ENCODE data around the gene RBBP8NL. TPM values are rescaled to one million over a fixed set of nuclear protein-coding genes. Genes with fewer than 3 reads are reported as not detected.

Gene RBBP8NL
- total and polyA plus RNA-seq, 9 of the 15 experiments (the other 6 are each of a cell fraction or from before 2014, with no cell fraction given) = not detected

DNA sequence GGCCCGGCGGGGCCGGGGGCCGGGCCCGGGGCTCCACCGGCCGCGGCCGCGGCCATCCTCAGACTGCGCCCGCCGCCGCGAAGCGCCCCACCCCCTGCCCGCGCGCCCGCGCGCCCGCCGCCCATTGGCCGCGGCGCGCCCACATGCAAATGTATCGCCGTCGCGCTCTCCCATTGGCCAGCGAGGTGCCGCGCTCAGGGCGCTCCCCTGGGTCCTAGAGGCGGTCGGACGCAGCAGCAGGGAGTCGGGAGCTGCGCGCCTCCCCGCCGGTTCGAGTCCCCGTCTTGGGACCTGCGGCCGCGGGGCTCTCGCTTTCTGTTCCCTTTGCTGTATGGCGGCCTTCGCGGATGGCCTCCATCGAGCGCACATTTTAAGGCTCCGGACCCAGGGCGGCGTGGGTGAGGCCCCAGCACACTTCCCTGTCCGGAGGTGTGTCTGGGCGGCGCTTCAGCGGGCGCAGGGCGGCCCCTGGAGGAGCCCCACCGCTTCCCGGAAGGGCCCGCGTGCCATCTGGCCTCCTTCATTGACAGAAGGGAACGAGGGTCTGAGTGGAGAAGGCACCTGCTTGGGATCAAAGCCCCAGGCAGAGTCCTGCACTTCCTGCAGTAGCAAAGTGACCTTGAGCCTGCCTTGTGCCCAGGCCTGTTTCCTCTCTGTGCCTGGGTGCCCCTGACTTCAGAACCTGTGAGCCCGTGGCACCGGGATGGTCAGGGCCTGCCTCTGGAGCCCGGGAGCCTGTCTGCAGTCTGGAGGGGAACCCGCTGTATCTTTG is 19.9 kb downstream of the RBBP8NL start, which contains the start of gene CABLES2 (continued):
- TF ChIP-seq MYNN (IDR thresholded peaks at IDR 0.05) (no peak), MYNN (CRISPR knock-in tag; IDR thresholded peaks at IDR 0.05) (no peak), EP300 (IDR thresholded peaks at IDR 0.05; ENCODE audit: low read length) (no peak), PURB (CRISPR knock-in tag; IDR thresholded peaks at IDR 0.05; ENCODE audit: low read depth) (no peak), NFRKB (IDR thresholded peaks at IDR 0.05; ENCODE audit: low read depth) (no peak), NR1H2 (CRISPR knock-in tag; IDR thresholded peaks at IDR 0.05) (no peak), TOE1 (IDR thresholded peaks at IDR 0.05; ENCODE audit: borderline replicate concordance) (peak; percentile 97), TOE1 (CRISPR knock-in tag; IDR thresholded peaks at IDR 0.05; ENCODE audit: borderline replicate concordance, low read depth) (no peak), SP1 (CRISPR knock-in tag; IDR thresholded peaks at IDR 0.05) (peak; percentile 85), CREBBP (IDR thresholded peaks at IDR 0.05; ENCODE audit: low read depth, low read length) (no peak), ZBTB9 (CRISPR knock-in tag; IDR thresholded peaks at IDR 0.05) (peak; percentile 51; the same call in 1 of the 2 replicates), RNF2 (IDR thresholded peaks at IDR 0.05) (peak; percentile 65), ELF4 (CRISPR knock-in tag; IDR thresholded peaks at IDR 0.05) (0 out of 2 replicates have a peak, but pooled peaks have one; percentile 38), ZNF3 (CRISPR knock-in tag; IDR thresholded peaks at IDR 0.05) (no peak), HDAC8 (tag; IDR thresholded peaks at IDR 0.05) (0 out of 2 replicates have a peak, but pooled peaks have one; percentile 28), SETDB1 (IDR thresholded peaks at IDR 0.05; ENCODE audit: low read length) (no peak)
- TF ChIP-seq, protein P1, sequence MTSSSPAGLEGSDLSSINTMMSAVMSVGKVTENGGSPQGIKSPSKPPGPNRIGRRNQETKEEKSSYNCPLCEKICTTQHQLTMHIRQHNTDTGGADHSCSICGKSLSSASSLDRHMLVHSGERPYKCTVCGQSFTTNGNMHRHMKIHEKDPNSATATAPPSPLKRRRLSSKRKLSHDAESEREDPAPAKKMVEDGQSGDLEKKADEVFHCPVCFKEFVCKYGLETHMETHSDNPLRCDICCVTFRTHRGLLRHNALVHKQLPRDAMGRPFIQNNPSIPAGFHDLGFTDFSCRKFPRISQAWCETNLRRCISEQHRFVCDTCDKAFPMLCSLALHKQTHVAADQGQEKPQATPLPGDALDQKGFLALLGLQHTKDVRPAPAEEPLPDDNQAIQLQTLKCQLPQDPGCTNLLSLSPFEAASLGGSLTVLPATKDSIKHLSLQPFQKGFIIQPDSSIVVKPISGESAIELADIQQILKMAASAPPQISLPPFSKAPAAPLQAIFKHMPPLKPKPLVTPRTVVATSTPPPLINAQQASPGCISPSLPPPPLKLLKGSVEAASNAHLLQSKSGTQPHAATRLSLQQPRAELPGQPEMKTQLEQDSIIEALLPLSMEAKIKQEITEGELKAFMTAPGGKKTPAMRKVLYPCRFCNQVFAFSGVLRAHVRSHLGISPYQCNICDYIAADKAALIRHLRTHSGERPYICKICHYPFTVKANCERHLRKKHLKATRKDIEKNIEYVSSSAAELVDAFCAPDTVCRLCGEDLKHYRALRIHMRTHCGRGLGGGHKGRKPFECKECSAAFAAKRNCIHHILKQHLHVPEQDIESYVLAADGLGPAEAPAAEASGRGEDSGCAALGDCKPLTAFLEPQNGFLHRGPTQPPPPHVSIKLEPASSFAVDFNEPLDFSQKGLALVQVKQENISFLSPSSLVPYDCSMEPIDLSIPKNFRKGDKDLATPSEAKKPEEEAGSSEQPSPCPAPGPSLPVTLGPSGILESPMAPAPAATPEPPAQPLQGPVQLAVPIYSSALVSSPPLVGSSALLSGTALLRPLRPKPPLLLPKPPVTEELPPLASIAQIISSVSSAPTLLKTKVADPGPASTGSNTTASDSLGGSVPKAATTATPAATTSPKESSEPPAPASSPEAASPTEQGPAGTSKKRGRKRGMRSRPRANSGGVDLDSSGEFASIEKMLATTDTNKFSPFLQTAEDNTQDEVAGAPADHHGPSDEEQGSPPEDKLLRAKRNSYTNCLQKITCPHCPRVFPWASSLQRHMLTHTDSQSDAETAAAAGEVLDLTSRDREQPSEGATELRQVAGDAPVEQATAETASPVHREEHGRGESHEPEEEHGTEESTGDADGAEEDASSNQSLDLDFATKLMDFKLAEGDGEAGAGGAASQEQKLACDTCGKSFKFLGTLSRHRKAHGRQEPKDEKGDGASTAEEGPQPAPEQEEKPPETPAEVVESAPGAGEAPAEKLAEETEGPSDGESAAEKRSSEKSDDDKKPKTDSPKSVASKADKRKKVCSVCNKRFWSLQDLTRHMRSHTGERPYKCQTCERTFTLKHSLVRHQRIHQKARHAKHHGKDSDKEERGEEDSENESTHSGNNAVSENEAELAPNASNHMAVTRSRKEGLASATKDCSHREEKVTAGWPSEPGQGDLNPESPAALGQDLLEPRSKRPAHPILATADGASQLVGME (CRISPR knock-in tag; IDR thresholded peaks at IDR 0.05) = 0 out of 2 replicates have a peak, but pooled peaks have one; percentile 28
- TF ChIP-seq, protein P2, sequence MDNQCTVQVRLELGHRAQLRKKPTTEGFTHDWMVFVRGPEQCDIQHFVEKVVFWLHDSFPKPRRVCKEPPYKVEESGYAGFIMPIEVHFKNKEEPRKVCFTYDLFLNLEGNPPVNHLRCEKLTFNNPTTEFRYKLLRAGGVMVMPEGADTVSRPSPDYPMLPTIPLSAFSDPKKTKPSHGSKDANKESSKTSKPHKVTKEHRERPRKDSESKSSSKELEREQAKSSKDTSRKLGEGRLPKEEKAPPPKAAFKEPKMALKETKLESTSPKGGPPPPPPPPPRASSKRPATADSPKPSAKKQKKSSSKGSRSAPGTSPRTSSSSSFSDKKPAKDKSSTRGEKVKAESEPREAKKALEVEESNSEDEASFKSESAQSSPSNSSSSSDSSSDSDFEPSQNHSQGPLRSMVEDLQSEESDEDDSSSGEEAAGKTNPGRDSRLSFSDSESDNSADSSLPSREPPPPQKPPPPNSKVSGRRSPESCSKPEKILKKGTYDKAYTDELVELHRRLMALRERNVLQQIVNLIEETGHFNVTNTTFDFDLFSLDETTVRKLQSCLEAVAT (IDR thresholded peaks at IDR 0.05) = peak in 1 of 2 experiments; percentile 92; a peak in 2 of 4 replicates
- TF ChIP-seq, protein P3, sequence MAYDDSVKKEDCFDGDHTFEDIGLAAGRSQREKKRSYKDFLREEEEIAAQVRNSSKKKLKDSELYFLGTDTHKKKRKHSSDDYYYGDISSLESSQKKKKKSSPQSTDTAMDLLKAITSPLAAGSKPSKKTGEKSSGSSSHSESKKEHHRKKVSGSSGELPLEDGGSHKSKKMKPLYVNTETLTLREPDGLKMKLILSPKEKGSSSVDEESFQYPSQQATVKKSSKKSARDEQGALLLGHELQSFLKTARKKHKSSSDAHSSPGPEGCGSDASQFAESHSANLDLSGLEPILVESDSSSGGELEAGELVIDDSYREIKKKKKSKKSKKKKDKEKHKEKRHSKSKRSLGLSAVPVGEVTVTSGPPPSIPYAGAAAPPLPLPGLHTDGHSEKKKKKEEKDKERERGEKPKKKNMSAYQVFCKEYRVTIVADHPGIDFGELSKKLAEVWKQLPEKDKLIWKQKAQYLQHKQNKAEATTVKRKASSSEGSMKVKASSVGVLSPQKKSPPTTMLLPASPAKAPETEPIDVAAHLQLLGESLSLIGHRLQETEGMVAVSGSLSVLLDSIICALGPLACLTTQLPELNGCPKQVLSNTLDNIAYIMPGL (CRISPR knock-in tag; IDR thresholded peaks at IDR 0.05) = no peak

Data from K562 (cell line).